Smooth muscle cell (in vitro differentiated cells): ENCODE data around the gene KCNK16. TPM values are rescaled to one million over a fixed set of nuclear protein-coding genes. Genes with fewer than 3 reads are reported as not detected.

Experiments
- DNase-seq: peaks from one replicate; lab custom pipeline; 2025; ENCODE audit not compliant: unreplicated experiment; lab: John Stamatoyannopoulos, UW
- H2AFZ ChIP-seq: fragments of 200-600 bp; sonication (generic); 2 replicates; pipeline ENCODE4 v1.6.0; 2016; ENCODE audit warnings: antibody characterized with exemption, low read depth, mild to moderate bottlenecking
- H3F3A ChIP-seq: fragments of 200-600 bp; sonication (generic); 2 replicates; pipeline ENCODE4 v1.6.0; 2017; ENCODE audit warnings: antibody characterized with exemption, low read depth
- H3K27ac ChIP-seq: fragments of 200-600 bp; sonication (generic); 2 replicates; pipeline ENCODE4 v1.5.1; 2016; ENCODE audit warnings: low read depth, mild to moderate bottlenecking
- H3K27me3 ChIP-seq: fragments of 200-600 bp; sonication (generic); 2 replicates; pipeline ENCODE4 v1.6.1; 2016; ENCODE audit warnings: low read depth, mild to moderate bottlenecking
- H3K36me3 ChIP-seq: fragments of 200-600 bp; sonication (generic); 2 replicates; pipeline ENCODE4 v1.5.1; 2016; ENCODE audit warnings: low read depth
- H3K4me1 ChIP-seq: fragments of 200-600 bp; sonication (generic); 2 replicates; pipeline ENCODE4 v1.5.1; 2016; ENCODE audit warnings: low read depth
- H3K4me2 ChIP-seq: fragments of 200-600 bp; sonication (generic); 2 replicates; pipeline ENCODE4 v1.6.0; 2016; ENCODE audit warnings: mild to moderate bottlenecking
- H3K4me3 ChIP-seq: fragments of 200-600 bp; sonication (generic); 2 replicates; pipeline ENCODE4 v1.5.1; 2016; ENCODE audit warnings: mild to moderate bottlenecking
- H3K79me2 ChIP-seq: fragments of 200-600 bp; sonication (generic); 2 replicates; pipeline ENCODE4 v1.6.0; 2016; ENCODE audit warnings: low read depth, mild to moderate bottlenecking
- H3K9ac ChIP-seq: fragments of 200-600 bp; sonication (generic); 2 replicates; pipeline ENCODE4 v1.6.0; 2016; ENCODE audit warnings: low read depth
- H3K9me3 ChIP-seq: fragments of 200-600 bp; sonication (generic); replicated peaks from 2 replicates; pipeline ENCODE4 v1.5.1; 2016; ENCODE audit warnings: low read depth
- H4K20me1 ChIP-seq: fragments of 200-600 bp; sonication (generic); 2 replicates; pipeline ENCODE4 v1.6.0; 2016; ENCODE audit warnings: low read depth
- WGBS: methylation state at CpG from one replicate; pipeline ENCODE4 v1.1.7; 2016; ENCODE audit warnings: low lambda C conversion rate; 5-methylcytosine and 5-hydroxymethylcytosine counted together
- polyA plus RNA-seq: library from polyadenylated mRNA; unstranded; fragments of >200 nt; fragmentation: Nextera tagmentation; extraction: Ambion mirVana; gene quantifications from 2 replicates; pipeline ENCODE4 v1.2.1, GENCODE V29; 2016
- total RNA-seq: library from RNA; depleted of rRNA; stranded (reverse); fragments of >200 nt; gene quantifications from 2 replicates; pipeline ENCODE4 v1.2.3, GENCODE V29; 2014
- TF ChIP-seq, protein P1 (sequence below): fragments of 200-600 bp; sonication (generic); IDR thresholded peaks from 2 replicates; pipeline ENCODE4 v1.5.1; 2017; ENCODE audit warnings: borderline replicate concordance, mild to moderate bottlenecking, antibody characterized with exemption; ENCODE audit not compliant: insufficient read depth, poor library complexity, severe bottlenecking

The KCNK16 gene
- total and polyA plus RNA-seq, 2 experiments from 2014 or later = not detected

DNA sequence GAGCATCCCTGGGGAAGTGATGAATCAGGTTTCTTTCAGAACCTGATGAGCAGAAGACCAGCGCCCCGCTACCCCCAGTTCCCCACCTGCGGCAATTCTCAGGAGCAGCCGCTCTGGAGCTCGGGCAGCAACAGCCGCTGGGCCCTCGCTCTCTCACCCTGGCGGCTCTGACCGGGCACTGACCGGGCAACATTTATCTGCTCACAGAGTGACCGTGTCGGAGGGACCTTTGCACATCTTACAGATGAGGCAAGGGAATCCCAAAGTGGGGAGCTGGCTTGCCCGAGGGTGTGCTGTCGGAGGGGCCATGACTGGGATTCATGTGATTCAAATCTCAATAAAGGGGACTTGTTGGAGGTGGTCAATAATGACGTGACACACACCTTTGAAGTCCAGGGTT lies 26.2 kb upstream of the KCNK16 start:
- Histone ChIP-seq H3K9ac (no peak overlapping the region), H3K9me3 (no peaks in the 10 kb centered on the region), H3K27ac (no peak overlapping the region), H3F3A (no peaks in the 10 kb centered on the region), H3K4me3 (no peak overlapping the region), H3K36me3 (no peaks in the 10 kb centered on the region), H4K20me1 (no peaks in the 10 kb centered on the region), H3K4me1 (peaks cover under 1% of the 10 kb centered on the region), H3K27me3 (peaks cover 9% of the 10 kb centered on the region), H2AFZ (no peak overlapping the region), H3K4me2 (no peak overlapping the region), H3K79me2 (no peaks in the 10 kb centered on the region)
- DNase-seq = no peak
- 93% methylated on average over 15 of the region's 15 CpGs for WGBS
- TF ChIP-seq, protein P1, sequence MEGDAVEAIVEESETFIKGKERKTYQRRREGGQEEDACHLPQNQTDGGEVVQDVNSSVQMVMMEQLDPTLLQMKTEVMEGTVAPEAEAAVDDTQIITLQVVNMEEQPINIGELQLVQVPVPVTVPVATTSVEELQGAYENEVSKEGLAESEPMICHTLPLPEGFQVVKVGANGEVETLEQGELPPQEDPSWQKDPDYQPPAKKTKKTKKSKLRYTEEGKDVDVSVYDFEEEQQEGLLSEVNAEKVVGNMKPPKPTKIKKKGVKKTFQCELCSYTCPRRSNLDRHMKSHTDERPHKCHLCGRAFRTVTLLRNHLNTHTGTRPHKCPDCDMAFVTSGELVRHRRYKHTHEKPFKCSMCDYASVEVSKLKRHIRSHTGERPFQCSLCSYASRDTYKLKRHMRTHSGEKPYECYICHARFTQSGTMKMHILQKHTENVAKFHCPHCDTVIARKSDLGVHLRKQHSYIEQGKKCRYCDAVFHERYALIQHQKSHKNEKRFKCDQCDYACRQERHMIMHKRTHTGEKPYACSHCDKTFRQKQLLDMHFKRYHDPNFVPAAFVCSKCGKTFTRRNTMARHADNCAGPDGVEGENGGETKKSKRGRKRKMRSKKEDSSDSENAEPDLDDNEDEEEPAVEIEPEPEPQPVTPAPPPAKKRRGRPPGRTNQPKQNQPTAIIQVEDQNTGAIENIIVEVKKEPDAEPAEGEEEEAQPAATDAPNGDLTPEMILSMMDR = no peak

DNA sequence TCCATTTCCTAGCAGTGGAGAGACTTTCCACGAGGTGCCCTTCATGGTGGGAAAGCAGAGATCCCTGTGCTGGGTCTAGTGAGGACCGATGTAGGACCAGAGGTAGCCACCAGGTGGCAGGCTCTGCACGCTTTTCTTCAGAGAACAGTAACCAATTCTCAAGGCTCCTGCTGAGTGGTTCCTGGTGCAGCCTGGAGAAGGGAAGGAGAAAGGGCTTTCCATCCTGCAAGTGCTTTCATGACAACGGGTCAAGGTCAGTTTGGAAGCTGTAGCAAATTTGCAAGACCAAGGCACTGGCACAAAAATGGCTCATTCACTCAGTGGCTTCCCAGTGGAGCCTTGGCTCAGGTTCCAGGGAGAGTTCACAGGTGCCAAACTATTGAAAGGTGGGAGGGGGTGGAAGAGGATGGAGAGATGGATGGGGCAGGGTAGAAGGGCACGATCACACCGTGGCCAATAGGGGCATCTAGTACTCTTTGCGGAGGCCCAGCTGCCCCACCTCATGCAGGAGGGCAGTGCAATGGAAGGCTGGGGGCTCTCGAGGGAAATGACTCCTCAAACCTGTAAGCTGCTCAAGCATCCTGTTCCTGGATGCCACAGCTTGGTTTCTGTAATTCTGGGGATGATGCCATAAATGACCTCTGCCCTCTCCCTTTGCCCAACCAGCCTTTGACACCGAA lies 25.5 kb upstream of the KCNK16 start:
- H3K36me3 ChIP-seq = no peaks in the 10 kb centered on the region
- TF ChIP-seq, protein P1 = peak; percentile 88
- H3K4me3 ChIP-seq = no peak overlapping the region
- H3K27ac ChIP-seq = no peak overlapping the region
- H4K20me1 ChIP-seq = no peaks in the 10 kb centered on the region
- peaks cover 6% of the 10 kb centered on the region for H3K27me3 ChIP-seq
- H3K4me2 ChIP-seq = no peak overlapping the region
- 39% methylated on average over 9 of the region's 9 CpGs for WGBS
- no peaks in the 10 kb centered on the region for H3K79me2 ChIP-seq
- peak; percentile 23 for DNase-seq
- H3K9ac ChIP-seq = no peak overlapping the region
- no peaks in the 10 kb centered on the region for H3K9me3 ChIP-seq
- no peaks in the 10 kb centered on the region for H3F3A ChIP-seq
- H3K4me1 ChIP-seq = peaks cover 8% of the 10 kb centered on the region
- no peak overlapping the region for H2AFZ ChIP-seq

DNA sequence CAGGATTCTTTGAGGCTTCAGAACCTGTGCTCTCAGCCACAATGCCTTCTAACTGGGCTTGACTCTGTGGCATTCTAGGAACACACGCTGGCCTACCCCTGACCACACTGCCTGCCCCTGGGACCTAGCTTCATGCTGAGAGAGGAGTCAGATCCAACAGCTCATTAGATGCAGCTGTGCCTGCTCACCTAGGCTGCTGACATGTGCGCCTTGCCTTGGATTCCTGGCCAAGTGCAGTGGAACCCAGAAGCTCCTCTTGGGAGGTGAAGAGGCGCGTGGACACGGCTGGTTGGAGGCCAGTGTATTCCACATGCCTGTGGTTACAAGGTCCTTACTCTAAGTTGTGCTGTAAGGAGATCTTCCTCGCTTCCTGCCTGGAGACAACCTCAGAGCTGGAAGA lies 24.7 kb upstream of the KCNK16 start:
- H3K36me3 ChIP-seq = no peaks in the 10 kb centered on the region
- TF ChIP-seq, protein P1 = no peak
- no peak overlapping the region for H2AFZ ChIP-seq
- 92% methylated on average over 6 of the region's 6 CpGs for WGBS
- H3K4me1 ChIP-seq = peaks cover 8% of the 10 kb centered on the region
- no peaks in the 10 kb centered on the region for H3F3A ChIP-seq
- no peaks in the 10 kb centered on the region for H3K9me3 ChIP-seq
- H4K20me1 ChIP-seq = no peaks in the 10 kb centered on the region
- no peak overlapping the region for H3K4me2 ChIP-seq
- H3K9ac ChIP-seq = no peak overlapping the region
- no peaks in the 10 kb centered on the region for H3K79me2 ChIP-seq
- no peak overlapping the region for H3K27ac ChIP-seq
- DNase-seq = no peak
- H3K27me3 ChIP-seq = peaks cover 6% of the 10 kb centered on the region
- H3K4me3 ChIP-seq = no peak overlapping the region

DNA sequence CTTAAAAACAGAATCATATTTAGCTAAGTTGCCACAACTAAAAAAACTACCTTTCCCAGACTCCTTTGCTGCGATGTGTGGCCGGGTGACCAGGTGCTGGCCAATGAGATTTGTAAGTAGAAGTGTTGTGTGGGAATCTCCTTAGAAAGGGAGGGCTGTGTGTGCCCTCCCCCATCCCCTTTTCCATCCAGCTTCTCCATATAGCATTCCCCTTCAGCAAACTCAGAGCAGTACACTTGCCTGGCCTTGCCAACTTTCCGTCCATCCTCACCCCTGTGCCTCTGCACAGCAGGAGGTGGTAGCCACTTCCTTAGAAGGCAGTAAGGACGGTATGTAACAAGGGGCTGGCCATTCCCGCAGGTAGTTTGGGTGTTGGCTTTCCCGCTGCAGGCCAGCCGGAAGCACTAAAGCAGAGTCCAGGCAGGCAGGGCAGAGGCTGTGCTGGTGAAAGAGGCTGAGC lies 22.3 kb upstream of the KCNK16 start:
- peaks cover 10% of the 10 kb centered on the region for H3K4me1 ChIP-seq
- no peaks in the 10 kb centered on the region for H4K20me1 ChIP-seq
- peaks cover 17% of the 10 kb centered on the region for H3K27me3 ChIP-seq
- WGBS = 81% methylated on average over 7 of the region's 7 CpGs
- H3K27ac ChIP-seq = no peak overlapping the region
- H2AFZ ChIP-seq = no peak overlapping the region
- no peak for DNase-seq
- H3K36me3 ChIP-seq = no peaks in the 10 kb centered on the region
- no peaks in the 10 kb centered on the region for H3K9me3 ChIP-seq
- H3K79me2 ChIP-seq = no peaks in the 10 kb centered on the region
- H3K4me3 ChIP-seq = no peak overlapping the region
- TF ChIP-seq, protein P1 = no peak
- H3K9ac ChIP-seq = no peak overlapping the region
- H3K4me2 ChIP-seq = no peak overlapping the region
- no peaks in the 10 kb centered on the region for H3F3A ChIP-seq
